GM23338 (cell line): ENCODE results near the gene GALNT9. TPM values are rescaled to one million over a fixed set of nuclear protein-coding genes. Genes with fewer than 3 reads are reported as not detected.

ENCODE experiments used
- ATAC-seq: fragments of 200-7000 bp; cut with Tn5 transposase; 3 replicates; pipeline ENCODE4 v1.9.1; 2020
- DNase-seq: peaks from one replicate; pipeline ENCODE4 v3.0.0-alpha.2; 2015; ENCODE audit warnings: low spot score
- H2AFZ ChIP-seq: fragments of 200-600 bp; sonication (generic); 2 replicates; pipeline ENCODE4 v1.8.0; 2016; ENCODE audit warnings: antibody characterized with exemption, mild to moderate bottlenecking, moderate library complexity
- H3F3A ChIP-seq: fragments of 200-600 bp; sonication (generic); replicated peaks from 2 replicates; pipeline ENCODE4 v1.8.0; 2017; ENCODE audit warnings: antibody characterized with exemption, mixed run types, low read depth
- H3K27ac ChIP-seq: fragments of 200-600 bp; sonication (generic); 2 replicates; pipeline ENCODE4 v1.6.1; 2016; ENCODE audit warnings: low read depth
- H3K27me3 ChIP-seq: fragments of 200-600 bp; sonication (generic); 2 replicates; pipeline ENCODE4 v1.8.0; 2016; ENCODE audit warnings: mild to moderate bottlenecking, mixed run types, moderate library complexity; ENCODE audit not compliant: insufficient read depth
- H3K36me3 ChIP-seq: fragments of 200-600 bp; sonication (generic); 2 replicates; pipeline ENCODE4 v1.8.0; 2016; ENCODE audit warnings: mild to moderate bottlenecking; ENCODE audit not compliant: insufficient read depth
- H3K4me1 ChIP-seq: fragments of 200-600 bp; sonication (generic); 2 replicates; pipeline ENCODE4 v1.8.0; 2016; ENCODE audit warnings: mild to moderate bottlenecking, moderate library complexity; ENCODE audit not compliant: insufficient read depth
- H3K4me2 ChIP-seq: fragments of 200-600 bp; sonication (generic); 2 replicates; pipeline ENCODE4 v1.7.1; 2017; ENCODE audit warnings: mixed run types
- H3K4me3 ChIP-seq: fragments of 200-600 bp; sonication (generic); 2 replicates; pipeline ENCODE4 v1.6.1; 2016; ENCODE audit warnings: mixed run types
- H3K79me2 ChIP-seq: fragments of 200-600 bp; sonication (generic); replicated peaks from 2 replicates; pipeline ENCODE4 v1.8.0; 2017; ENCODE audit warnings: mild to moderate bottlenecking; ENCODE audit not compliant: insufficient read depth
- H3K9me2 ChIP-seq: fragments of 200-600 bp; sonication (generic); 2 replicates; pipeline ENCODE4 v1.8.0; 2017; ENCODE audit not compliant: insufficient read depth
- H4K20me1 ChIP-seq: fragments of 200-600 bp; sonication (generic); replicated peaks from 2 replicates; pipeline ENCODE4 v1.8.0; 2017; ENCODE audit warnings: mild to moderate bottlenecking; ENCODE audit not compliant: insufficient read depth
- H3K27ac Mint-ChIP-seq: 2 replicates; pipeline ENCODE4 v1.8.0; 2020; ENCODE audit warnings: inconsistent platforms, mild to moderate bottlenecking, moderate library complexity, mixed read lengths
- H3K27me3 Mint-ChIP-seq: 3 replicates; pipeline ENCODE4 v1.8.0; 2022; ENCODE audit warnings: low read depth, mild to moderate bottlenecking, moderate library complexity, mixed read lengths, inconsistent platforms; ENCODE audit not compliant: insufficient read depth, poor library complexity
- H3K36me3 Mint-ChIP-seq: 3 replicates; pipeline ENCODE4 v1.8.0; 2021; ENCODE audit warnings: low read depth, mild to moderate bottlenecking, inconsistent platforms, moderate library complexity, mixed read lengths
- H3K4me1 Mint-ChIP-seq: 3 replicates; pipeline ENCODE4 v1.8.0; 2020; ENCODE audit warnings: mild to moderate bottlenecking, inconsistent platforms, mixed read lengths
- H3K4me3 Mint-ChIP-seq: 3 replicates; pipeline ENCODE4 v1.8.0; 2021; ENCODE audit warnings: moderate library complexity, mild to moderate bottlenecking, inconsistent platforms, mixed read lengths
- H3K9me3 Mint-ChIP-seq: 3 replicates; pipeline ENCODE4 v1.8.0; 2020; ENCODE audit warnings: moderate library complexity, mild to moderate bottlenecking, inconsistent platforms, mixed read lengths
- EZH2phosphoT487 ChIP-seq: fragments of 200-600 bp; sonication (generic); IDR thresholded peaks from one replicate; pipeline ENCODE4 v1.8.1; 2018; ENCODE audit warnings: antibody characterized with exemption; ENCODE audit not compliant: unreplicated experiment
- ZNF114 ChIP-seq: fragments of 250-450 bp; sonication (Bioruptor Pico); IDR thresholded peaks from 2 replicates; pipeline ENCODE4 v1.5.0; 2020; ENCODE audit warnings: mild to moderate bottlenecking, moderate library complexity
- polyA plus RNA-seq: library from polyadenylated mRNA; unstranded; fragments of >200 nt; fragmentation: Nextera tagmentation; extraction: Ambion mirVana; gene quantifications from 2 replicates; pipeline ENCODE4 v1.2.1, GENCODE V29; 2016
- total RNA-seq: library from RNA; depleted of rRNA; stranded (reverse); fragments of >200 nt; shearing (Covaris generic); gene quantifications from 2 replicates; pipeline ENCODE4 v1.2.3, GENCODE V29; 2014
- TF ChIP-seq, protein P1 (sequence below): fragments of 250-450 bp; sonication (Bioruptor Pico); IDR thresholded peaks from 2 replicates; pipeline ENCODE4 v1.5.0; 2020; ENCODE audit warnings: mild to moderate bottlenecking, moderate library complexity

GALNT9 gene
- total and polyA plus RNA-seq, 2 experiments from 2014 or later, result 0.81 to 2.5 TPM

DNA sequence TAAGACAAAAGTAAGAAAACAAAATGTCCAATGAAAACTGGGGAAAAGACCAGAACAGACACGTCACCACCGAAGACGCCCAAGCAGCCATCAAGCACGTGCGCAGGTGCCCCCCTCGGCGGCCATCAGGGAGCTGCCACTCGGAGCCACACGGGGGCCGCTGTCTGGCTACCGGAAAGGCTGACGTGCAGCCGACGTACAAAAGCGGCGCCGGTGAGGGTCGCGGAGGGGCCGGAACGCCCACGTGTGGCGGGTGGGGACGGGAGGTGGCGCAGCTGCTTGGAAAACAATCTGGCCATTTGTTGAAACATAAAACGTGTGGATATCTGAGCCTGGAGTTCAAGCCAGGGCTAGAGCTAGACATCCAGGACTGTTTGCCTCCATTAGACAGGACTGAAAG is 60.7 kb downstream of the GALNT9 start (continued):
- TF ChIP-seq, protein P1, sequence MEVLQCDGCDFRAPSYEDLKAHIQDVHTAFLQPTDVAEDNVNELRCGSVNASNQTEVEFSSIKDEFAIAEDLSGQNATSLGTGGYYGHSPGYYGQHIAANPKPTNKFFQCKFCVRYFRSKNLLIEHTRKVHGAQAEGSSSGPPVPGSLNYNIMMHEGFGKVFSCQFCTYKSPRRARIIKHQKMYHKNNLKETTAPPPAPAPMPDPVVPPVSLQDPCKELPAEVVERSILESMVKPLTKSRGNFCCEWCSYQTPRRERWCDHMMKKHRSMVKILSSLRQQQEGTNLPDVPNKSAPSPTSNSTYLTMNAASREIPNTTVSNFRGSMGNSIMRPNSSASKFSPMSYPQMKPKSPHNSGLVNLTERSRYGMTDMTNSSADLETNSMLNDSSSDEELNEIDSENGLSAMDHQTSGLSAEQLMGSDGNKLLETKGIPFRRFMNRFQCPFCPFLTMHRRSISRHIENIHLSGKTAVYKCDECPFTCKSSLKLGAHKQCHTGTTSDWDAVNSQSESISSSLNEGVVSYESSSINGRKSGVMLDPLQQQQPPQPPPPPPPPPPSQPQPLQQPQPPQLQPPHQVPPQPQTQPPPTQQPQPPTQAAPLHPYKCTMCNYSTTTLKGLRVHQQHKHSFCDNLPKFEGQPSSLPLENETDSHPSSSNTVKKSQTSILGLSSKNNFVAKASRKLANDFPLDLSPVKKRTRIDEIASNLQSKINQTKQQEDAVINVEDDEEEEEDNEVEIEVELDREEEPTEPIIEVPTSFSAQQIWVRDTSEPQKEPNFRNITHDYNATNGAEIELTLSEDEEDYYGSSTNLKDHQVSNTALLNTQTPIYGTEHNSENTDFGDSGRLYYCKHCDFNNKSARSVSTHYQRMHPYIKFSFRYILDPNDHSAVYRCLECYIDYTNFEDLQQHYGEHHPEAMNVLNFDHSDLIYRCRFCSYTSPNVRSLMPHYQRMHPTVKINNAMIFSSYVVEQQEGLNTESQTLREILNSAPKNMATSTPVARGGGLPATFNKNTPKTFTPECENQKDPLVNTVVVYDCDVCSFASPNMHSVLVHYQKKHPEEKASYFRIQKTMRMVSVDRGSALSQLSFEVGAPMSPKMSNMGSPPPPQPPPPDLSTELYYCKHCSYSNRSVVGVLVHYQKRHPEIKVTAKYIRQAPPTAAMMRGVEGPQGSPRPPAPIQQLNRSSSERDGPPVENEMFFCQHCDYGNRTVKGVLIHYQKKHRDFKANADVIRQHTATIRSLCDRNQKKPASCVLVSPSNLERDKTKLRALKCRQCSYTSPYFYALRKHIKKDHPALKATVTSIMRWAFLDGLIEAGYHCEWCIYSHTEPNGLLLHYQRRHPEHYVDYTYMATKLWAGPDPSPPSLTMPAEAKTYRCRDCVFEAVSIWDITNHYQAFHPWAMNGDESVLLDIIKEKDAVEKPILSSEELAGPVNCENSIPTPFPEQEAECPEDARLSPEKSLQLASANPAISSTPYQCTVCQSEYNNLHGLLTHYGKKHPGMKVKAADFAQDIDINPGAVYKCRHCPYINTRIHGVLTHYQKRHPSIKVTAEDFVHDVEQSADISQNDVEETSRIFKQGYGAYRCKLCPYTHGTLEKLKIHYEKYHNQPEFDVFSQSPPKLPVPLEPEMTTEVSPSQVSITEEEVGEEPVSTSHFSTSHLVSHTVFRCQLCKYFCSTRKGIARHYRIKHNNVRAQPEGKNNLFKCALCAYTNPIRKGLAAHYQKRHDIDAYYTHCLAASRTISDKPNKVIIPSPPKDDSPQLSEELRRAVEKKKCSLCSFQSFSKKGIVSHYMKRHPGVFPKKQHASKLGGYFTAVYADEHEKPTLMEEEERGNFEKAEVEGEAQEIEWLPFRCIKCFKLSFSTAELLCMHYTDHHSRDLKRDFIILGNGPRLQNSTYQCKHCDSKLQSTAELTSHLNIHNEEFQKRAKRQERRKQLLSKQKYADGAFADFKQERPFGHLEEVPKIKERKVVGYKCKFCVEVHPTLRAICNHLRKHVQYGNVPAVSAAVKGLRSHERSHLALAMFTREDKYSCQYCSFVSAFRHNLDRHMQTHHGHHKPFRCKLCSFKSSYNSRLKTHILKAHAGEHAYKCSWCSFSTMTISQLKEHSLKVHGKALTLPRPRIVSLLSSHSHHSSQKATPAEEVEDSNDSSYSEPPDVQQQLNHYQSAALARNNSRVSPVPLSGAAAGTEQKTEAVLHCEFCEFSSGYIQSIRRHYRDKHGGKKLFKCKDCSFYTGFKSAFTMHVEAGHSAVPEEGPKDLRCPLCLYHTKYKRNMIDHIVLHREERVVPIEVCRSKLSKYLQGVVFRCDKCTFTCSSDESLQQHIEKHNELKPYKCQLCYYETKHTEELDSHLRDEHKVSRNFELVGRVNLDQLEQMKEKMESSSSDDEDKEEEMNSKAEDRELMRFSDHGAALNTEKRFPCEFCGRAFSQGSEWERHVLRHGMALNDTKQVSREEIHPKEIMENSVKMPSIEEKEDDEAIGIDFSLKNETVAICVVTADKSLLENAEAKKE (CRISPR knock-in tag), result no peak

DNA sequence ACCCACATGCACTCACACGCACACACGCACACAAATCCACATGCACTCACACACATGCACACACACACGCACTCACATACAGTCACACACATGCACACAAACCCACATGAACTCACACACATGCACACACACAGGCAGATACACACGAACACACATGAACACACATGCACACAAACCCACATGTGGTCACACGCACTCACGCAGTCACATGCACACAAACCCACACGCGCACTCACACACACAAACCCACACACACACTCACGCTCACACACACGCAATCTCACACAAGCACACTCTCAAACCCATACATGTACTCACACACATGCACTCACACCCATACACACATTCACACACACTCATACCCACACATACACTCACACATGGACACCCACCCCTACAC is 61.5 kb downstream of the GALNT9 start:
- Histone ChIP-seq H4K20me1 (no peaks in the 10 kb centered on the region; the same call in 1 of the 2 replicates), H3K79me2 (no peaks in the 10 kb centered on the region), H3K4me3 (no peak overlapping the region), H3K27me3 (no peaks in the 10 kb centered on the region), H3K4me2 (no peak overlapping the region), H3K27ac (no peak overlapping the region), H3K36me3 (no peaks in the 10 kb centered on the region), H3K4me1 (no peaks in the 10 kb centered on the region), H3K9me2 (no peaks in the 10 kb centered on the region), H2AFZ (no peak overlapping the region), H3F3A (no peaks in the 10 kb centered on the region)
- no peak overlapping the region for H3K27ac Mint-ChIP-seq
- DNase-seq (no peak), ATAC-seq (no peak)
- H3K36me3 Mint-ChIP-seq, result no peaks in the 10 kb centered on the region; the same call in 2 of the 3 replicates
- peaks cover 13% of the 10 kb centered on the region for H3K27me3 Mint-ChIP-seq
- no peaks in the 10 kb centered on the region; the same call in 2 of the 3 replicates for H3K9me3 Mint-ChIP-seq
- TF ChIP-seq ZNF114 (CRISPR knock-in tag) (no peak), EZH2phosphoT487 (no peak)
- TF ChIP-seq, protein P1 (CRISPR knock-in tag), result no peak
- no peaks in the 10 kb centered on the region; the same call in 2 of the 3 replicates for H3K4me1 Mint-ChIP-seq
- H3K4me3 Mint-ChIP-seq, result no peak overlapping the region
